Cardiac muscle cell (in vitro differentiated cells and primary cell): Measurements from ENCODE around the gene WRAP73. TPM values are rescaled to one million over a fixed set of nuclear protein-coding genes. Genes with fewer than 3 reads are reported as not detected.

Experiments used
- DNase-seq, 2 donors: peaks; one replicate each; pipeline versions ENCODE4 v3.0.0 to v3.0.0-alpha.2; 2010 to 2017; ENCODE audit warnings: low read depth in 1 of 2, low spot score in 1 of 2
- H3K27ac ChIP-seq: fragments of 200-600 bp; sonication (generic); 2 replicates; pipeline ENCODE4 v1.5.1; 2016
- H3K27me3 ChIP-seq: fragments of 200-600 bp; sonication (generic); 2 replicates; pipeline ENCODE4 v1.6.0; 2016; ENCODE audit warnings: control low read depth
- H3K36me3 ChIP-seq: fragments of 200-600 bp; sonication (generic); 2 replicates; pipeline ENCODE4 v1.5.1; 2016; ENCODE audit warnings: control low read depth
- H3K4me1 ChIP-seq: fragments of 200-600 bp; sonication (generic); 2 replicates; pipeline ENCODE4 v1.8.1; 2017; ENCODE audit warnings: low read depth, mild to moderate bottlenecking, mixed run types
- H3K4me3 ChIP-seq: fragments of 200-600 bp; sonication (generic); 2 replicates; pipeline ENCODE4 v1.5.1; 2016; ENCODE audit warnings: mild to moderate bottlenecking
- H3K9me3 ChIP-seq: fragments of 200-600 bp; sonication (generic); 2 replicates; pipeline ENCODE4 v1.5.1; 2017; ENCODE audit warnings: low read depth, mild to moderate bottlenecking, control low read depth
- CTCF ChIP-seq: IDR thresholded peaks from 2 replicates; pipeline ENCODE4 v1.5.1; 2012; ENCODE audit warnings: low read depth, mild to moderate bottlenecking, low read length
- polyA plus RNA-seq: library from polyadenylated mRNA; unstranded; fragments of >200 nt; fragmentation: Nextera tagmentation; extraction: Ambion mirVana; gene quantifications from 2 replicates; pipeline ENCODE4 v1.2.1, GENCODE V29; 2016
- total RNA-seq: library from RNA; depleted of rRNA; stranded (reverse); fragments of >200 nt; gene quantifications from 2 replicates; pipeline ENCODE4 v1.2.3, GENCODE V29; 2016

WRAP73 gene
- total and polyA plus RNA-seq, 2 experiments from 2014 or later, result 21.6 to 25.9 TPM

- Histone ChIP-seq H3K4me1 (no peaks in the 10 kb centered on the region), H3K36me3 (no peaks in the 10 kb centered on the region), H3K4me3 (no peak overlapping the region), H3K9me3 (no peaks in the 10 kb centered on the region), H3K27ac (no peak overlapping the region), H3K27me3 (peaks cover 75% of the 10 kb centered on the region)
- DNase-seq, result no peak
- TF ChIP-seq CTCF, result no peak
Measured at GRCh38 chr1:3657096-3657475, 7.2 kb upstream of the WRAP73 start.

GRCh38 chr1:3656450-3657095 is 6.7 kb upstream of the WRAP73 start:
- H3K4me3 ChIP-seq, result no peak overlapping the region
- H3K4me1 ChIP-seq, result no peaks in the 10 kb centered on the region
- no peaks in the 10 kb centered on the region for H3K36me3 ChIP-seq
- H3K27ac ChIP-seq, result no peak overlapping the region
- H3K27me3 ChIP-seq, result peaks cover 78% of the 10 kb centered on the region
- no peak for TF ChIP-seq CTCF
- H3K9me3 ChIP-seq, result no peaks in the 10 kb centered on the region
- DNase-seq, result no peak

GRCh38 chr1:3654549-3655281 is 4.8 kb upstream of the WRAP73 start:
- Histone ChIP-seq H3K4me3 (no peak overlapping the region), H3K36me3 (no peaks in the 10 kb centered on the region), H3K9me3 (no peaks in the 10 kb centered on the region), H3K27ac (no peak overlapping the region), H3K4me1 (no peaks in the 10 kb centered on the region), H3K27me3 (peaks cover 80% of the 10 kb centered on the region)
- TF ChIP-seq CTCF, result no peak
- DNase-seq, result no peak

- no peak for DNase-seq
- H3K4me3 ChIP-seq, result no peak overlapping the region
Measured at GRCh38 chr1:3653286-3653618, 3.3 kb upstream of the WRAP73 start.

GRCh38 chr1:3652548-3653285 is 2.8 kb upstream of the WRAP73 start:
- H3K4me3 ChIP-seq, result peak overlapping the region; percentile 18
- no peaks in the 10 kb centered on the region for H3K4me1 ChIP-seq
- H3K27me3 ChIP-seq, result peaks cover 77% of the 10 kb centered on the region
- no peaks in the 10 kb centered on the region for H3K36me3 ChIP-seq
- no peaks in the 10 kb centered on the region for H3K9me3 ChIP-seq
- DNase-seq, result no peak
- TF ChIP-seq CTCF, result no peak
- no peak overlapping the region for H3K27ac ChIP-seq

More at GRCh38 chr1:3653286-3653618, 3.3 kb upstream of the WRAP73 start:
- Histone ChIP-seq H3K4me1 (no peaks in the 10 kb centered on the region), H3K36me3 (no peaks in the 10 kb centered on the region), H3K27ac (no peak overlapping the region), H3K9me3 (no peaks in the 10 kb centered on the region), H3K27me3 (peaks cover 80% of the 10 kb centered on the region)
- TF ChIP-seq CTCF, result no peak
